SK-MEL-5 (cell line): Measurements from ENCODE around the gene PCDH9. TPM values are rescaled to one million over a fixed set of nuclear protein-coding genes. Genes with fewer than 3 reads are reported as not detected.

Experiments used
- DNase-seq: peaks from one replicate; pipeline ENCODE4 v3.0.0-alpha.2; 2016; ENCODE audit warnings: low read depth, low spot score
- in situ Hi-C: cut with HindIII; loops from 2 replicates; pipeline ENCODE4 v1.10.0; 2016; ENCODE audit warnings: low sequenced_read_pairs, high pct_unique_total_duplicates, low pct_unique_long_range_greater_than_20kb
- total RNA-seq: library from RNA; depleted of rRNA; stranded (reverse); fragments of >200 nt; shearing (Covaris generic); gene quantifications from 2 replicates; pipeline ENCODE4 v1.2.3, GENCODE V29; 2014

PCDH9 gene
- total RNA-seq, 1 experiment from 2014 or later = 1.4 TPM

DNA sequence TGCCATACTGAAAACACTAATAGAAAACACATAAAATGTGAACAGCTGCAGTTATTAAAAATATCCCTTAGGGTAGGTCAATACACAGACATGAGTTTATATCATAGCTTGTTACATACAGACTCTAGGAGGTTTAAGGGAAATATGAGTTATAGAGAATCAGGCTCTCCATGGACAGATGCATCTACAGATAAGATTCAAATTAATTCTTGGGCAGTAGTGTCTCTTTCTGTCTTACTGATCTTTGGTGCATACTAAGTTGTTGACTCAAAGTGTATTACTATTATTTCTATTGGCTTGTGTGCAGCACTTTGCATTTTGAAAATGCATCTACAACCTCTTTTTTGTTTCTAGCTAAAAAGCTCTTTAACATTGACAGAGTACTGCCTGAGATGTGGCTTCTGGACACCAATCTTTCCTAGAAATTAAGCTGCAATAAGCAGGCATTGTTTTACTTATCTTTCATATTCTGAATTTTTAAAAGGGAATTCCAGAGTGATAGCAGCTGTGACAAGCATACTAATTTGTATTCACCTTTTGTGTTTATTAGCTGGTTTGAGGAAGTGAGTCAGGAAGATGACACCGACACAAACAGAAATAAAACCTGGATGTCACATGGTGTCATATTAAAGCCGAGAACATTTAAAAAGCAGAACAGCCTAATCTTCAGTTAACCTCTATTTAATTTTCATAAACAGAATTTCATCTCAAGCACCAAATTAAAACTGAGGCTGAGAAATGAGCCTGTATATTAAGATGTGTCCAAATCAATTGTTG is 399.0 kb downstream of the PCDH9 start:
- DNase-seq = no peak
- in situ Hi-C loops = no loop called here

DNA sequence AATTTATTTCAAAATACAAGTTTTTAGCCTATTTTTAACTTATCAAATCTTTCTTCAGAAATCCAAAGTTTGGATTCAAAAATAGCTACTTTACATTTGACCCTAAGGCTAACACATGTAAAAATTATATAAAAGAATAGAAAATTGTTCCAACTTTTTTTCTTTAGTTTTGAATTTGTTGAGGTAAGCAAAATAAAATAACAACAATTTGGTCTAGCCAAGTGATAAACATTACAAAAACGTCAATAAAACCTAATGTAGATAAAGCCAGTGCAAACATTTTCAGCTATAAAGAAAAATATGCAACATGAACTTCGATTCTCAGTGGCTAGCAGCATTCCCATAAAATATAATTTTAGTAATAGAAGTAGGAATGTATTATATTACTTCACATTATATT is 400.3 kb downstream of the PCDH9 start:
- in situ Hi-C loops = no loop called here
- no peak for DNase-seq

DNA sequence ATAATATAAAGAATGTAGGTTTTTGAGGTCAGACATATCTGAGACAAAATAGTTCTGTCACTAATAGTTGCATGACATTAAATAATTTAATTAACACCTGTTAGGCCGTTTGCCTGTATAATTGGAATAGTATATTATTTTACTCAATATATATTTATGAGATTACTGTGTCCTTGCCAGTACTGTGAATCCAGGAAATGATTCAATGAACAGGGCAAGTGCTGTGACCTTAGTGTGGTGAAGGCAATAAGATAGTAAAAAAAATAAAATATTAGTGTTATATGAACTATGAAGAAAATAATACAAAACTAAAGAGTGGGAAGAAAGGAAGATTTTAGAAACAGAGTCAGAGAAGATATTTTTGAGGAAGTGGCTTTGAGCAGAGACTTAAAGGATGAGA is 403.7 kb downstream of the PCDH9 start:
- in situ Hi-C loops = no loop called here
- no peak for DNase-seq

DNA sequence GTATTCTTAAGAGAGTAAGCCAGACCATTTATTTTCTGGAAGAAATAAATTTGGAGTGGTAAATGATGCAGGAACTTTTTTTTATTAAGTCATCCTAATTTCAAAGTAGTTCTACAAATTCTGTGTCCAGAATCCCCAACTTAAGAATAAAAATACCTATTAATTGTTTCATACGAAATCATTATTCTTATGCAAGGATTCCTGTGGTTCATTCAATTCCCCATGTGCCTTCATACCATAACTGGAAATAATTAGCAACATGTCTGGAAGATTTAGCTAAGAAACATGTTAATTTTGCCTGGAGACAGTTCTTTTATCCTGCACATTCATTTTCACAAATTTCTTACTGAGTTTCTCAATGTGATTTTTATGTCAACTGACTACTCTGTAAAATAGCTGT is 408.6 kb downstream of the PCDH9 start:
- in situ Hi-C loops = no loop called here

DNA sequence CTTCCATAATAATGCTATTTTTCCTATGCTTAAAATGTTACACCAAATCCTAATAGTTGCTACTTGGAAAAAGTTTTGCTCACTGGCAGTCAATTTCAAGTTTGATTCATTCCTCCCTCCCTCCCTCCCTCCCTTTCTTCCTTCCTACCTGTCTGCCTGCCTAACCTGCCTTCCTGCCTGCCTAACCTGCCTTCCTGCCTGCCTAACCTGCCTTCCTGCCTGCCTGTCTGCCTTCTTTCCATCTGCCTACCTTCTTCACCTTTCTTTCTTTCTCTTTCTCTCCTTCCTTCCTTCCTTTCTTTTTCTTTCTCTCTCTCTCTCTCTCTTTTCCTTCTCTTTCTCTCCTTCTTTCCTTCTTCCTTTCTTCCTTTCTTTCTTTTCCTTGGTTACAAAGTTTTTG is 418.7 kb downstream of the PCDH9 start:
- in situ Hi-C loops = no loop called here
- no peak for DNase-seq

More for the DNA sequence above, 408.6 kb downstream of the PCDH9 start:
- DNase-seq = no peak

DNA sequence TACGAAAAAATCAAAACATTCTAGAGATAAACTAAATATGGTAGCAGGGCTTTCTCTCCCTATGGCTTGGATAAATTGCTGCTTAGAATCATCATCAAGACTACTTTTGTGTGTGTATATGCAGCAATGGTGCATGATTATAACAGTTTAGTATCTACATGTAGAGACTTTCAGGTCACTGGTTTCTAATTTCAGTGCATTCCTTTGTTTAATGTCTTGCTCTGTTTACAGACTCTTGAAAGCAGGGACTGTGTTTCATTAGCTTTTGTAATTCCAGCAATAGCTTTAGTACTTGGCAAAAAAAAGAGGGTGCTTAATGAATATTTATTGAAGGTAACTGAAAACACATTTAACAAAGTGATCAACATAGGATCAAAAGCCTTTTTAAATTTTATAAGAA is 420.7 kb downstream of the PCDH9 start:
- DNase-seq = no peak
- in situ Hi-C loops = no loop called here

DNA sequence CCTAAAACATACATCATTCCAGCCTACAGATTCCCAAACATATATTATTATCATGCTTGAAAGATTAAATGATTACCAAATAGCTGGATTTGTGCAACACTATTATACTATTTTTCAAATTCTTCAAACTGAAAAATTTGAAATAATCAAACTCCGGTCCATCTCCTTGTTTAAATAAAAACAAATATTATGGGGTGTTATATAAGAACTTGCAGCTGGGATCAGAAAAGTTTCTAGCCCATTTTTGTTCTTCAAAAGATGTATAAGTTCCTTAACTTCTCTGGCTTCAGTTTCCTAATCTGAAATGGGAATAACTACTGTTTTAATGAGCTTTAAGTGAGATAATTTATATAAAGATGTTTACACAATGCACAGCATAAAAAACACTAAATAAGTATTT is 422.9 kb downstream of the PCDH9 start:
- in situ Hi-C loops = no loop called here

DNA sequence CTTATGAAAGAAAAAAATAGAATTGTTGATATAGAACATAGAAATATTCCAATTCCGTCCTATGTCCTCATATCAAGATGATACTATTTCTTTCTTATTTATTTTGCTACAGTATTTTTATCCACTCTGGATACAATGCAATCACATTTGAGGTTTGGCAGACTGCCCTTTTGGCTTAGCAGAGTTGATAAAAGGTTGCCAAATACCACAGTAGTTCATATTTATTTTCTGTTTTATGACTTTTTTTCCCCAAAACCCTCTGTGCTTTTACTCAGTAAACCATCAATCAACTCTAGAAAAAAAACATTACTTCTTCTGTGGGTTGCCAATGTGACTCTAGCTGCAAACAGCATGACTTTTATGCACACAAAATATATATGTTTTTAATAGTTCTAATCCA is 424.5 kb downstream of the PCDH9 start:
- no peak for DNase-seq
- in situ Hi-C loops = no loop called here

More for the DNA sequence above, 422.9 kb downstream of the PCDH9 start:
- no peak for DNase-seq

DNA sequence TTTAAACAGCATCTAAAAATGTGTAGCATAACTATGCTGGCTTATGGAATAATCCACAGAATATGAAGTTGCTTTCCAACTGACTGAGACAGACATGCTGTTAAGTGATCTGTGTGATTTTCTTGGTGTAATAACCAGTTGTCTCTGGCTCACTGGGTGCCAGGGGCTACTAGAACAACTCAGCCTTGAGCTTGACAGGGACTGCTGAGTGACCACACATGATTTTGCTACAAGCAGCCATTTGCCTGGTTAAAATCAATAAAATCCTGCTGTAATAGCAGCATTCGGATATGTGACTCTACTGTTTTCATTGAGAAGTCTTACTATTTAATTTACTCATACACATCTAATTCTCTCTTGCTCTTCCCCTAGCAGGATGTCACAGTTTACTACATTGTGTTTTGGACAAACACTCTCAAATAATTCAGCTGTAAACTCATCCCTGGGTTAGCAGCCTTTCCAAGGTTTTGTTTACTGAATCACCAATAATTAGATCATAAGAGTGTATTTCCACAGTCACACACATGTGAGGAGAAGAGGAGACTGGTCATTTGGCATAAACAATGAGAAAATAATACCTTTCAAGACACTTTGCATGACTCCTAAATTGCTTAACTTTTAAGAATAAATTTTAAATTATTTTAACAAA is 426.2 kb downstream of the PCDH9 start:
- no peak for DNase-seq
- in situ Hi-C loops = no loop called here

DNA sequence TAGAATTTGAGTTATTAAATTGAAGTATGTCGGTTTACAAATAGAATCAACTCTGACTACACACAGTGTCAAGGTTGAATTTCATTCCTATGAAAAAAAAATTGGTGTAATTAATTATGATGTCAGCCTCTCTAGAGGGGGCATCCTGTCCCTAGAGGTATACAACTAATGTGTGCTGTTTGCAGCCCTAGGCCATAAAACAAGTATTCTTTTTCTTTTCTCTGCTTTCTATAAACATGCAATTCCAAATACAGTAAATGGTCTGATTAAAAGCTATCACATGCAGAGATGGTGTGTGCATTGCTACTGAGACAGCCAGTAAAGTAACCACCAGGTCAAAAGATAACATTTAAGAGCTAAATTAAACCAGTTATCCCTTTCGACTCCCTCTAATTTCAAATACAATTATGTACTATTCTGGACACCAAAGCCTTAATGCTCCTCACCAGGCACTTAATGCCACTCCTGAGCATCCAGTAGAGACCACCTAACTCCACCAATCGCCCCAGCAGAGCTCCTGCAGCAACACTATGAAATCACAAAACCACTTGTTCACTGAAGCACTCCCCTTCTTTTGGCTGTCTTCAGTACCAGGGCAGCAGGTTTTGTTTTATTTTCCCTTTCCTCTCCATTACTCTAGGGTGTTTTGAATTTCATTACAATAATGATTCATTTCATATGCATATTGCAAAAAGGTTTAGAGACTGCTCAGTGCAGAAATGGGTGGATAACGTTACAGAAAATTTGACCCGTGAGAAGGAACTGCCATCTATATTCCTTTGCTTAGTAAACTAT is 426.9 kb downstream of the PCDH9 start:
- DNase-seq = no peak
- in situ Hi-C loops = no loop called here

DNA sequence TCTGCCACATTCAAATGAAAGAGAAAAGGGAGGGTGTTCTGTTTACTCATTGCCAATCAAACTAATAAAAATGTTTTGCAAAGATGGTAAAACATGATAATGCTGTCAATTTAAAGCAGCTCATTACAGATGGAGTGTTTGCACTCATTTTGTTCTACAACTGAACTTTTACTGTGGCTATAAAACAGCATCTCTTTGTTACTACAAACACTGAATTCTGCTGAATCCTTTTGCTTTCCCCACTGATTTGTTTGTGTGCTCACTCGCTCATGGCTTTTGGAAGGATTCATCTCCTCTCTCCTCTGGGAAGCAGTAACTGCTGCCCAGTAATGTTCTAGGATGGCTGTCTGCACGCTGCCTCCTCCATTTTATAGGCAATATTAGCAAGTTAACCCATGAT is 434.5 kb downstream of the PCDH9 start:
- in situ Hi-C loops = no loop called here
- no peak for DNase-seq

DNA sequence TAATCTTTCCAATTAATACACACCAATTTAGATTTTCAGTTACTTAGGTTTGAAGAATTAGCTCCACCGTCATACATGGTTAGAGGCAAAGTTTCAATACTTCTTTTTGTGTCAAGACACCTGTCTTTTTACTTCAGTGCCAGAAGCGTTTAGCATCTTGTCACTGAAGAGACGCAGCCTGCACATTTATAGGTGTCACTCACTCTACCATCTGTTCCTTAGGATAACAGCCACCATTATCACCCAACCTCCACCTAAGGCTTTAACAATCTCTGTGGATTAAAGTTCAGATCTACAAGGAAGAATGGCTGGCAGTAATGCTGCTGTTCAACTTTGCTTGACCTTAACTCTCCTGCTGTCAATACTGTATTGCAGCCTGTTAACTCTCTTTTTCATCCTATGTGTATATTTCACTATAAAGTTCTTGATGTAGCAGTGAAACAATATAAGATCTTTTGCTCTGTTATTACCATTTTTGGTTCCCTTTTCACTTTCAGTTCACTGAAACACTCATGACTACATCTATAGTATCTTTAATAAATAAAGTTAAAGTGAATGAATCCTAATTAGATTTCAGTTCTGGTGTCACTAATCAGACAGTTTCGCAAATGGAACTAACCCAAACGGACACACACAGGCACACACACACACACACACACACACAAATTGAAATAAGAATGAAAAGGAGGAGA is 435.6 kb downstream of the PCDH9 start:
- in situ Hi-C loops = no loop called here

DNA sequence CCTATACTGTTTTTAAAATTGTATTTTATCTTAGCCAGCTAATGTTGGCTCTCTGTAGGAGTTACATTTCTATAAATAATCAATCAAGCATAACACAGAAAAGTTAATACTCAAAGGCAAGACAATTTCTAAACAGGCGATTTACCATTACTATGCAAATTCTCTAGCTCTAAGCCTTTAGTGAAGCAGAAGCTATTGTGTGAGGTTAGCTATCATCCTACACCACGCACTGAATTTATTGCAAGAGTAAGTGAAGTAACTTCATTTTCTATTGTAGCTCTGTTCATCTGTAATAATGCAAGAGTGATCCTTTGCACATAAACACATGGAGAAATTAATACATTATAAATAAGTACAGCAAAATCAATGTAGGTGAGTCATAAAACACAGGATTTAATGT is 439.3 kb downstream of the PCDH9 start:
- in situ Hi-C loops = no loop called here
- DNase-seq = no peak

More for the DNA sequence above, 435.6 kb downstream of the PCDH9 start:
- no peak for DNase-seq

DNA sequence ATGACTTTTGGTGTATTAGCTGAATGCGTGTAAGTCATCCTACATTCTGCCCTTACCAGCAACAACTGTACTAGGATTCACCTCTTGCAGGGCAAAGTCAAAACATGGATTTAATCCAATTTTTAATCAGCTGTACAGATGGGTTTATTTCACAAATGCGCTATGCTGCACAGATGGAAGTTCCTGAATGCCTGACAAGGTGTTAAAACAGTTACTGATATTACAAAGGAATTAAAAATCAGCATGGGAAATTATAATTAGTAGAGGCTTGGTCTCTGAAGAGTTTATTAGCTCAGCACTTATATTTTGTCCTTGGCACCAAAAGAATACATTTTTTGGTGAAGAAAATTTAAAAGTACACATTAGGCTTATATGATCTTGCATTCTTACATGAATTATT is 448.9 kb downstream of the PCDH9 start:
- in situ Hi-C loops = no loop called here
- DNase-seq = no peak

DNA sequence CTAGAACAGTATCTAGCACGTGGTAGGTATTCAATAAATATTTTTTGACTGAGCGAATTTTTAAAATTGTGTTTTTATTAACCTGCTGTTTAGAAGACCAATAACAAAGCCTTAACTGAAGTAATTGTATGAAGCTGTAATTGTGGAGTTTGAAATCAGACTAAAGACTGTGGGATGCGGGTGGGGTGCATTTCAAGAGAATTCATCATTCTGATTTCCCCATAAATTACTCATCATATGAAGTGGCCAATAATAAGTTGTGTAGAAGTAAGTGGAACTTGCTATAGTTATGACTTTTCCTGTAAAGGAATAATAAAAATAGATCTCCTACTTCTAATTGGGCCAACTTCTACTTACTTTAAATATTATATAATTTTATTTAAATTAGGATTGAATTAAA is 449.3 kb downstream of the PCDH9 start:
- in situ Hi-C loops = no loop called here
- no peak for DNase-seq

DNA sequence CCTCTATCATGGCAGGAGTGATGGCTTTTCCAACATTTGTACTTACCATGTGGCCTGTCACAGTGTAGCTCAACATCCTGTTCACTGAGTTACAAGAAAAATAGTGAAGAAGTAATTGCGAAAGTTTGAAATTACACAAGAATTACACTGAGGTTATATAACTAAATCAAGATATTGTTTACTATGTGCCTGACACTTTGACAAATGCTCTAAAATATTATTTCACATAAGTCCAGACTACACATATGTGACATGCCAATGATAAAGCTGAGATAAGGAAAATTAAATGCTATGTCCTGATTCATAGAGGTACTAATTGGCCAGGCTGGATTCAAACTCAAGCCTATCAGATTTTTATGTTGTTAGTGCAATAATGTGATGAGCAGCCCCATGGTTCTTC is 451.7 kb downstream of the PCDH9 start:
- in situ Hi-C loops = no loop called here
- no peak for DNase-seq

DNA sequence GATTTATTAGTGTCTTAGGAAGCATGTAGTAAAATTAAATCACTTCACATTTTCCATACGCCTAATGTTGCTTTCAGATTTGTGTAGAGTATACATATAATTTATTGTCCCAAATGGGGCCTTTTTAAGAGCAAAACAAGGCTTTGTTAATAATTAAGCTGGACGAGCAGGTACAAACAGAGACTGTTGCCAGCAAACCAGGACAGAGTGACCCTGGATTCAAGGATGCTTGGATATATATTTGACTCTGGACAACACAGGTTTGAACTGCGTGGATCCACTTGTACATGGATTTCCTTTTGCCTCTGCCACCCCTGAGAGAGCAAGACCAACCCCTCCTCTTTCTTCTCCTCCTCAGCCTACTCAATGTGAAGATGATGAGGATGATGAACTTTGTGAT is 454.9 kb downstream of the PCDH9 start:
- in situ Hi-C loops = no loop called here
- DNase-seq = no peak

DNA sequence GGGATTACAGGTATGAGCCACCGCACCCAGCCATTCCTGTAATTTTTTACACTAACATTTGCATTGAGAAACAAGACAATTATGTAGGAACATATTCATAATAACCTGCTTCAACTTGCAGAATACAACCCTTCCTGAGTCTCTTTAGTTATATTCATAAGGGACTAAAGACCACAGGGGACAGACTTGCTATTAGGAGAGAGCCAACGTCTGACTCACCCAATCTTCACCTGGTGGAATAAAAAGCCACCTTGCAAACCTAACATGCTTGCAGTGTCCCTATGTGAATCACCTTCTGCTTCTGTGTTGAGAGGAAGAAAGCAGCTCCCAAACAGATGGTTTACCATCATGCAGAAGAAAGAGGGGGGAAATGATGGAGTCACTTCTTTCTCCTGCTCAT is 456.1 kb downstream of the PCDH9 start:
- in situ Hi-C loops = no loop called here
- DNase-seq = no peak
